ENCODE measurements around the gene HIPK2. TPM values are rescaled to one million over a fixed set of nuclear protein-coding genes. Genes with fewer than 3 reads are reported as not detected.

The HIPK2 gene
- polyA plus RNA-seq, 3 donors, result 1.6 to 12.1 (median 3.0) TPM

- Mint-ChIP-seq H3K4me3 (no peak overlapping the region), H3K4me1 (peaks cover 37% of the 10 kb centered on the region), H3K9me3 (peaks cover 0 to 5% (median 0%) of the 10 kb centered on the region in 7 donors), H3K27ac (peak overlapping the region in 3 of 7 donors; percentile 46 to 61 (median 51)), H3K36me3 (peaks cover 75 to 80% of the 10 kb centered on the region in 2 donors), H3K27me3 (ENCODE audit: low read depth in 3 of 3) (peaks cover 0 to 1% (median 0%) of the 10 kb centered on the region in 3 donors)
- TF ChIP-seq, protein P1, sequence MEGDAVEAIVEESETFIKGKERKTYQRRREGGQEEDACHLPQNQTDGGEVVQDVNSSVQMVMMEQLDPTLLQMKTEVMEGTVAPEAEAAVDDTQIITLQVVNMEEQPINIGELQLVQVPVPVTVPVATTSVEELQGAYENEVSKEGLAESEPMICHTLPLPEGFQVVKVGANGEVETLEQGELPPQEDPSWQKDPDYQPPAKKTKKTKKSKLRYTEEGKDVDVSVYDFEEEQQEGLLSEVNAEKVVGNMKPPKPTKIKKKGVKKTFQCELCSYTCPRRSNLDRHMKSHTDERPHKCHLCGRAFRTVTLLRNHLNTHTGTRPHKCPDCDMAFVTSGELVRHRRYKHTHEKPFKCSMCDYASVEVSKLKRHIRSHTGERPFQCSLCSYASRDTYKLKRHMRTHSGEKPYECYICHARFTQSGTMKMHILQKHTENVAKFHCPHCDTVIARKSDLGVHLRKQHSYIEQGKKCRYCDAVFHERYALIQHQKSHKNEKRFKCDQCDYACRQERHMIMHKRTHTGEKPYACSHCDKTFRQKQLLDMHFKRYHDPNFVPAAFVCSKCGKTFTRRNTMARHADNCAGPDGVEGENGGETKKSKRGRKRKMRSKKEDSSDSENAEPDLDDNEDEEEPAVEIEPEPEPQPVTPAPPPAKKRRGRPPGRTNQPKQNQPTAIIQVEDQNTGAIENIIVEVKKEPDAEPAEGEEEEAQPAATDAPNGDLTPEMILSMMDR (IDR thresholded peaks at IDR 0.05), result no peak
- Histone ChIP-seq H3K79me2 (ENCODE audit: insufficient read depth, low read length) (peaks cover 95% of the 10 kb centered on the region), H3K4me2 (replicated peaks; ENCODE audit: extremely low read depth, low read length, poor library complexity, severe bottlenecking) (no peak overlapping the region), H3K27me3 (ENCODE audit: control insufficient read depth in 2 of 2, insufficient read depth in 2 of 2, low read length in 2 of 2) (no peaks in the 10 kb centered on the region), H3K9me3 (replicated peaks in 1 of 2; ENCODE audit: control insufficient read depth in 1 of 2, insufficient read depth in 1 of 2, low read length in 2 of 2) (no peaks in the 10 kb centered on the region), H4K20me1 (ENCODE audit: insufficient read depth, low read length) (peaks cover 4% of the 10 kb centered on the region), H3K4me1 (ENCODE audit: control insufficient read depth in 1 of 2, insufficient read depth in 2 of 2, low read length in 2 of 2) (peaks cover 23 to 37% of the 10 kb centered on the region in 2 donors), H3K9ac (ENCODE audit: insufficient read depth, low read length, poor library complexity, severe bottlenecking) (no peak overlapping the region), H2AFZ (ENCODE audit: insufficient read depth, low read depth, low read length, poor library complexity, severe bottlenecking) (no peak overlapping the region), H3K36me3 (replicated peaks in 1 of 2; ENCODE audit: control insufficient read depth in 1 of 2, insufficient read depth in 2 of 2, low read length in 2 of 2) (peaks cover 38 to 81% of the 10 kb centered on the region in 2 donors), H3K4me3 (replicated peaks in 1 of 3; ENCODE audit: low read depth in 2 of 3, low read length in 3 of 3) (no peak overlapping the region), H3K27ac (ENCODE audit: low read depth in 1 of 2, low read length in 2 of 2) (peak overlapping the region in 1 of 2 donors; percentile 71)
- WGBS (ENCODE audit: insufficient coverage), result 96% methylated on average over 5 of the region's 9 CpGs
- intact Hi-C loops (cut with micrococcal nuclease), result no loop called here
- DNase-seq, result no peak
These were observed 64.7 kb downstream of the HIPK2 start for GRCh38 chr7:139713061-139713460.

- TF ChIP-seq, protein P1 (IDR thresholded peaks at IDR 0.05), result no peak
- Histone ChIP-seq H3K27me3 (ENCODE audit: control insufficient read depth in 2 of 2, insufficient read depth in 2 of 2, low read length in 2 of 2) (no peaks in the 10 kb centered on the region), H4K20me1 (ENCODE audit: insufficient read depth, low read length) (peaks cover 8% of the 10 kb centered on the region), H3K9ac (ENCODE audit: insufficient read depth, low read length, poor library complexity, severe bottlenecking) (no peak overlapping the region), H2AFZ (ENCODE audit: insufficient read depth, low read depth, low read length, poor library complexity, severe bottlenecking) (no peak overlapping the region), H3K4me2 (replicated peaks; ENCODE audit: extremely low read depth, low read length, poor library complexity, severe bottlenecking) (no peak overlapping the region), H3K79me2 (ENCODE audit: insufficient read depth, low read length) (peaks cover 90% of the 10 kb centered on the region), H3K4me3 (replicated peaks in 1 of 3; ENCODE audit: low read depth in 2 of 3, low read length in 3 of 3) (no peak overlapping the region), H3K9me3 (replicated peaks in 1 of 2; ENCODE audit: control insufficient read depth in 1 of 2, insufficient read depth in 1 of 2, low read length in 2 of 2) (no peaks in the 10 kb centered on the region), H3K27ac (ENCODE audit: low read depth in 1 of 2, low read length in 2 of 2) (peak overlapping the region in 1 of 2 donors; percentile 71), H3K4me1 (ENCODE audit: control insufficient read depth in 1 of 2, insufficient read depth in 2 of 2, low read length in 2 of 2) (peaks cover 14 to 28% of the 10 kb centered on the region in 2 donors), H3K36me3 (replicated peaks in 1 of 2; ENCODE audit: control insufficient read depth in 1 of 2, insufficient read depth in 2 of 2, low read length in 2 of 2) (peaks cover 47 to 88% of the 10 kb centered on the region in 2 donors)
- 98% methylated on average over 9 of the region's 11 CpGs for WGBS (ENCODE audit: insufficient coverage)
- DNase-seq, result no peak
- H3K27ac Mint-ChIP-seq, result peak overlapping the region in 6 of 7 donors; percentile 2 to 70 (median 50)
- peaks cover 0 to 1% (median 0%) of the 10 kb centered on the region in 3 donors for H3K27me3 Mint-ChIP-seq (ENCODE audit: low read depth in 3 of 3)
- H3K4me3 Mint-ChIP-seq, result no peak overlapping the region
- peaks cover 36% of the 10 kb centered on the region for H3K4me1 Mint-ChIP-seq
- intact Hi-C loops (cut with micrococcal nuclease), result no loop called here
- peaks cover 81 to 85% of the 10 kb centered on the region in 2 donors for H3K36me3 Mint-ChIP-seq
- peaks cover 0 to 5% (median 0%) of the 10 kb centered on the region in 7 donors for H3K9me3 Mint-ChIP-seq
These were observed 65.6 kb downstream of the HIPK2 start for GRCh38 chr7:139711991-139712743.

Measured in CD14-positive monocyte (primary cell).